ENCODE results near the gene PHACTR3.

Gene PHACTR3

DNA sequence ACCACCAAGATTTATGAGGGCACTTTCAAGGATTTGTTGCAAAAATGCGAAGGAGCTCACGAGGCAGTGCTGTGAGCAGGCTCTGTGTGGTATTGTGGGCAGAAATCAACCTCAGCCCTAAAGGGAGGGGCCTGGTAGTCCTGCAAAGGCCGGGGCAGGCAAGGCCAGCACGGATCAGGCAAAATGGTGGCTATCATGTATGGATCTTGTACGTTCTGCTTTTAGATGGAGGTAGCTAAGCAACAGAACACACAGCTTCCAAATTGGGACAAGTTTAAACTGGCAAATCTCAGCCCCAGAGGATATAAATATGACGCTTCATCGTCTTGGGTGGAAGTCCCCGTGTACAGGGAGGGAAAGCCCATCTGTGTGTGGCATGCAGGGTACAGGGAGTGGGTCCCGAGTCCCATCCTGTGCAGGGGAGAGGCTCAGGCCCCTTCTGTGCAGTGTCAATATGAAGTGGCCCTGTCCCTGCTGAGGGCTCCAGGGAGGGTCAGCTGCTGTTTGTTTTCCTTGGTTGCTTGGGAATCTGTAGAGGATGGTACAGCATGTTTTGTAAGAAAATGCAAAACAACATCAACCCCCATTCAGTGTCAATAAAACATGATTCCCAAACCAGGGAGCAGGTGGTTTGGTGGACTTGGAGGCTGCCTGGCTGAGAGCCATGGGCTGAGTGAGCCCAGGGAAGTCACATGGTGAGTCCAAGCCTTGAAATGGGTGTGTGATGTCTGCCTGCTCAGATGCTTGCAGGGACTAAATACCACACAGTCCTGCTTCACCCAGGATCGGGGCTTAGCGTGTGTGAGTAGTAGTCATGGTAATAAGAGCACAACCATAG is 216.1 kb downstream of the PHACTR3 start:
- no peak for DNase-seq

DNA sequence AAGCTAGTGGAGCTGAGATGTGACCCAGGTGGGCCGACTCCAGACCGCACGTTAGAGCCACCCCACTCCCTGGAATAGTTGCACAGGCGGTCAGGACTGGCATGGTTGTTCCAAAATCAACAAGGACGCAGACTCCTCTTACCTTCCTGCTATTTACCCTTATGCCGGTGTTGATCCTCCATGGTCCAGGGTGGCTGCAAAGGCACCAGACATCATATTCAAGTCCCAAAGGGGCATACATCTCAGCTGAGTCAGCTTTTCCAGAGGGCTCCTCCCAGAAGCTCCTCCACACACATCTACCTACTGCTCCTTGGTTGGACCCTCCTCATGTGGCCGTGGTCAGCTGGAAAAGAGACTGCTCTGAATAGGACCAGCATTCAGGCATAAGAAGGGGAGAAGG is 216.9 kb downstream of the PHACTR3 start:
- no peak for DNase-seq

DNA sequence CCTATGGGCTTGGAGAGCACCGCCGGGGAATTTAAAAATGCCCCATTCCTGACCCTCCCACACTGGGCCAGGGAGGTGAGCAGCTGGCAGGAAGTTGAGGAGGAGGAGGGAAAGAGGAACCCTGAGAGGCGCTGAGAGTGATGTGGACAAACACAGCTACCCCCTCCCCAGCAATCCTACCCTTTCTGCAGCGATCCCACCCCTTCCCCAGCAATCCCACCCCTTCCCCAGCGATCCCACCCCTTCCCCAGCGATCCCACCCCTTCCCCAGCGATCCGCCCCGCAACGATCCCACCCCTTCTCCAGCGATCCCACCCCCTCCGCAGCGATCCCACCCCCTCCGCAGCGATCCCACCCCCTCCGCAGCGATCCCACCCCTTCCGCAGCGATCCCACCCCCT is 217.4 kb downstream of the PHACTR3 start:
- no peak for DNase-seq

DNA sequence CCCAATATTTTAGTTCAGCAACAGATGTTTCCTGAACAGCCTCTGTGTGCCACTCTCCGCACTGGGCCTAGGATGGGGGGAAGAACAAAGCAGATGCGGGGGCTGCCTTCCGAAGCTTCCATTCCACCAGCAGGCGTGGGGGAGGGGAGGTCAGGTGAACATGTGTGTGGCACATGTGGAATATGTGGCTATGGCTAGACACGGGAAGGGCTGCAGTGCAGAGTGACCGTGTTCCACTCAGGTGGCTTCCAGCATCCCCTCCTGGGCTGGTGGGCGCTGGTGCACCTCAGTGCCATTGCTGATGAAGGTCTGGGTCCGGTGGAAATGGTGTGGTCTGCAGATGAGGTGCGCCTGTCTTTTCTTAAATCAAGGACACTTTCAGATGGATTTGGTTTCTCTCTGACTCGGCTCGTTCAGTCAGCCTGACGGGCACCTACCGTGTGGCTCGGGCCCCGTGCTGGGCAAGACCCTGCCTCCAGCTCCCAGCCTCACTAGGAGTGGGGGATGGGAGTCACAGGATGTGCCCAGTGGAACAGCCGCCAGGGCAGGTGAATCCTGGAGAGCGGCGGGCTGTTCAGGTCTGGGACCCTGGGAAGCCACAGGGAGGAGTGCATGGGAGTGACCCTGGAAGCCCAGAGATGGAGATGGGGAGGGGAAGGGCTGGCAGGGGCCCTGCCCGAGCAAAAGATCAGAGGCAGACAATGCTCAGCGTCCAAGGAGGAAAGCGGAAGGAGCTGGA is 218.1 kb downstream of the PHACTR3 start:
- no peak for DNase-seq

DNA sequence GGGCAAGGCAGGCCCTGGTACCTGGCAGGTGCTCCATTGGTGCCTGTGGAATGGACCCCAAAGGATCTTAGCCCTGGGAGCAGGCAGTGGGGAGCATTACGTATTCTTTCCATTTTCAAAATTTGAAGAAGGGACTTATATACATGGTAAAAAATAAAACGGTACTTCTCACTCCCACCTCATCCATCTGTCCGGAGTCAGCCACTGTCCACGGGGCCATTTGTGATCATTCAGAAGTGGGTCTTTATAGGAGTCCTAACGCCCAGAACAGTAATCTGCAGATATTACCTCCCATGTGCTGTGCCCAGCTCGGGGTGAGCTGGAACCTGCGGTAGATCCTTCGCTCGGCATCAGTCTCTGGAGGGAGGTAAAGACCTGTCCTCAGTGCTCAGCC is 218.7 kb downstream of the PHACTR3 start:
- no peak for DNase-seq

DNA sequence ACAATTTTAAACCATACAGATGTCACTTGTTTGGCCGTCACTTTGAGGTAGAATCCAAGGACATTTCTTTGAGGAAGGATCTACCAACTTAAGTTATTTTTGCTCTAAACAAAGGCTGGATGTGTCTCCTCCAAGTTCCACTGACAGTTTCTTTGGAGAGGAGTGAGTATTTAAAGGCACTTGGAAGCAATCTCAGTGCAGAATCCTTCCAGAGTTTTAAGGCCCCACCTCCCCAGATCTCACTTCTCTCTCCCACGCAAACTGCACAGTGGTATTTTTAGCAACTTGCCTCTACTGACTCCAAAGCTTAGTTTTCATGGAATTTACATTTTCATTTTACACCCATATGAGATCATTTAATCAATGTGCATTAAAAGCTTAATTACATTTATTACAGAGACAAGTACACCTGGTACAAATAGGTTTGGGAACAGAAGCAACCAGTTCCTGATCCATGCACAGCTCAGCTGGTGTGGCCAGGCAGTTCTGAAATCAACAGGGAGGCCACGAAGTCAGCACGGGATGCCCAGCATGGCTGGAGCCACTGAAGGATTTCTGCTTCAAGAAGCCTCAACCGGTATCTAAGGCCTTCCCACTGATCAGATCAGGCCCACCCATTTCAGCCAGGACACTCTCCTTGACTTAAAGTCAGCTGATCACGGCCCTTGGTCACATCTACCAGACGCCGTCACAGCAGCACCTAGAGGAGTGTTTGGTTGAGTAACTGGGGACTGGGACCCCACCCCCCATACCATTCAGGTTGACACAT is 219.3 kb downstream of the PHACTR3 start:
- DNase-seq, result no peak

DNA sequence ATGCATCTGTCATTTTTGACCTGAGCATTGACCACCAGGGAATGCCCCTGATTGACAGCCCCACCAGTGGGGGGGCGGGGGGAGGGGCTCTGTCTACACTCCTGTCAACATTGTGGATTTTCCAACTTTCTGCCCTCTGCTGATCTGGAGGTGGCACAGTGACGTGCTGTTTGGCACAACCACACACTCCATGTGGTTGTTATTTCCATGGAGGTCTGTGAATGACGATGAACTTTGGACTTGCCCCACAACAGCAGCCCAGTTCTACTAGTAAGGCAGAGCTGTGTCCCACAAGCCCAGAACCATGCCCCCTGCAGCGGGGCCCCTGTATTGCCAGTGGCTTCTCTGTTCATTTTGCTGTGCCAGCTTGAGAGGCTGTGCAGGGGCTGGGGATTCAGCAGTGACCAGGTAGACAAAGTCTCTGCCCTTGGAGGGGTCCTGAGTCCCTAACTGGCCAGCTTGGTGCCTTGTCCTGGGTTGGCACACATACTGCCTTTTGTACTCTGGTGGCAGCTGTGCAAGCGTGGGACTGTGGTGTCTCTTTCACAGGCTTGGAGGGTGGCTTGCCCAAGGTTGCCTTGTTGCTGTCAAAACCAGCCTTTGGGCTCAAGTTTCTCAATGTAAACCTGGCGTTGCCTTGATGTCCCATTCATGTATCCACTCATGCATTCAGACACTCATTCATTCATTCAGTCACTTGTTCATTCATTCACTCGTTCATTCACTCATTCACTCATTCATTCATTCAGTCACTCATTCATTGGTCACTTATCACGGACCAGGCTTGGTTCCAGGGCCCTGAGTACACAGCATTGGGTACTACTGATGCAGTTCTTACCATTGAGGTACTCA is 220.6 kb downstream of the PHACTR3 start:
- DNase-seq, result no peak

DNA sequence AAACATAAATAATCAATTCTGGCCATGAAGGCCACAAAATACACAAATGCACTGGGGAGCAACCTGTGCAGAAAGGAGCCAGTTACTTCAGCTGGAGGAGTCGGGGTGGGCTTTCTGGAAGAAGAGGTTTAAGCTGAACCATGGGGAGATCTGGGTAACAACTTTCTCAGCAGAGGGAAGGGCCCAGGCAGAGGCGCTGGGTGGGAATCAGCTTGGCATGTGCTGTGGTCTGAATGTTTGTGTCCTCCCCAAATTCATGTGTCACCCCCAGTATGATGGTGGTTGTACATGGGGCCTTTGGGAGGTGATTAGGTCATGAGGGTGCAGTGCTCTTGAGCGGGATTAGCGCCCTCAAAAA is 221.2 kb downstream of the PHACTR3 start:
- no peak for DNase-seq

DNA sequence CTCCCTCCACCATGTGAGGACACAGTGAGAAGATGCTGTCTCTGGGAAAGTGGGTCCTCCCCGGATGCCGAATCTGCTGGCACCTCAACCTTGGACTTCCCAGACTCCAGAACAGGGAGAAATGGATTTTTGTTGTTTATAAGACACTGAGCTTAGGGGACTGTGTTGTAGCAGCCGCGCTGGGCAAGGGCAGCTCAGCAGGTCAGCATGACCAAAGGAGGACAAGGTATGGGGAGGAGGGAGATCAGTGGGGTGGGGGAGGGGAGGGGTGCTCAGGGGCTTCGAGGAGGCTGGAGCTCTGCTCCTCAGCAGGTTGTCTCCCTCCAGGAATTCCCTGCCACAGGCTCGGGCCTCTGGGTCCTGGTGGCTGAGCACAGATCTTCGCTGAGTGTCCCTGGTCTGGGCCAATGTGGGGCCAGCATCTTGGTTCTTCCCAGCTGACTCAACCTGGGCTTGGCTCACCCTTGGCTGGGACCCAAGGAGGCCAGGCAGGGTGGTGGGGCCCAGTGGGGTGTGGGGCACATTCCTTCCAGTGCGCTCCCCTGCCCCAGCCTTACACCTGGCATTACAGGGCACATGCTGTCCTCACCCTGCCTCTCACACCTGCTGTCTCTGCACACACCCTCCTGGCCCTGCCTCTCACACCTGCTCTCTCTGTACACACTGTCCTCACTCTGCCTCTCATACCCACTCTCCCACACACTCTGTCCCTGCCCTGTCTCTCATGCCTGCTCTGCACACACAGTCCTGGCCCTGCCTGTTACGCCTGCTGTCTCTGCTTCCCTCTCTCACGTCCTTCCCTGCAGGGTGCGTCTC is 221.8 kb downstream of the PHACTR3 start:
- DNase-seq, result no peak

DNA sequence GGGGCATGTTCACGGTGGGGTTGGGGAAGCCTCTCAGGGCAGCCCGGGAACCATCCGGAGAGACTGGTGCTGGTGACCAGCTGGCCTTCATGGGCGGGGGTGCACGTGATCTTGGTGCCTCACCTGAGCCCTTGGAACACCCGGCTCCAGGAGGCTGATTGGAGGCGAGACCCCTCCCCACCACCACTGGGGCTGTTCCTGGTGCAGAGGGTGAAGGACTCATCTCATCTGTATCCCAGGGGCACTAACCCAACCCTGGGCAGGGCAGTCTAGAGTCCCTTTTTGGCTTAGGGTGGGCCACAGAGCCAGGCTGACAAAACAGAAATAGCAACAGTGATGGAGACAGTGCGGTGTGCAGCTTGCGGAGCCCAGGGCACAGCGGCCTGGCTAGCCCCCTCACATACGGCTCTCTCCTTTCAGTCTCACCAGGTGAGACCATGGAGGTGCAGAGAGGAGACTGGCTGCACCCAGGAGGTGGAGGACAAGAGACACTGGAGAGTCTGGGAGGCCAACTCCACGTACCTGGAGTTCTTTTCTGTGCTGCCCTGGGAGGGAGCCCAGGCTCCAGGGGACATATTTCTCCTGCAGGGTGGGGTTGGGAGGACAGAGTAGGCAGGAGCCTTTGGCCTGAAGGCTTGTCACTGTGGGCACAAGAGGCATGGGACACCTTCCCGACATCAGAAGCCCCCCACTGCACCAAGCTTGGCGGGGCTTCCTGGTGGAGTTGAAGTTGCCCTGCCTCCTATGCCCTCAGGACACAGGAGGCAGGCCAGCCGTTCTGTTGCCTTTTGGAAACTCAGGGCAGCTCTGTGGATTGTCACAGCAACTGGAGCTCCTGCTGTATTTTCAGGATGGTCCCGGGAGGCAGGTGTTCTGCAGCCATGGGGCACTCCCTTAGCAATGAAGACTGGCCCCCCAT is 223.1 kb downstream of the PHACTR3 start:
- no peak for DNase-seq

DNA sequence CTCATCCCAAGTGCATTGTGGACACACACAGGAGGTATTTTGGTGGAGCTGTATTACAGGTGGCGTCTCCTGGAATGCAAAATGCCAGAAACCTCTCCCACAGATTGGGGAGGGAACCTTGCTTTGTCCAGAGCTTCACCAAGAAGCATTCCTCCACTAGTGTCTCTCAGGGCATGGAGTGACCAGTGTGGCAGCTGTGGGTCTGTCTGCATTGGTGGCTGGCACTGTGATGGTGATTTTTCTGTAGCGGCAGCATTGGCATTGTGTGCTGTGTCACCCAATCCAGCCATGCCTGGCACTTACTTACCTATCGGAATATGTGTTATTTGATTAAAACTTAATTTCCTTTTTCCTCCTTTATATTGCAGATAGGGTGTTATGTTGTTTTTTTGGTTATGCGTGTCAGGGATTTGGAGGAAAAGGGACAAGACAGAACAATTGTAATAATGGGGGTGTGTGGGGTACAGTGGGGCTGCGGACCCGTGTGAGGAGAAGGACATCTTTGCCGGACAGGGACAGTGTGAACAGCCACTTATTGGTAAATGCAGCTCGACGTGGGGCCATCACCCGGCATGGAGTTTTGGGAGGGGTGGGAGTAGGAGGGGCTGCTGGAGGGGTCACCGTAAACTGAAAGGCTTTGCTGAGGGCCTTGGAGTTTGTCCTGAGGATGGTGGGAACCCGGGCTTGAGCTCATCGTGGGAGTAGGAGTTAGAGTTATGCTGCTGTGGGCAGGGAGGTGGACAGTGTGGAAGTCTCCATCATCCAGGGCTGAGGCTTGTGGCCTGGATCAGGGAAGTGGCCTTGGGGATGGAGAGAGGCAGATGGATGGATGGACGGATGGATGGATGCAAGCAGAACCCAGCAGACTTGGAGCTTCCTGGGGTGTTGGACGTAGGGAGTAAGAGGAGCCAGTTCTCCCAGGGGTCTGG is 224.0 kb downstream of the PHACTR3 start:
- DNase-seq, result no peak

DNA sequence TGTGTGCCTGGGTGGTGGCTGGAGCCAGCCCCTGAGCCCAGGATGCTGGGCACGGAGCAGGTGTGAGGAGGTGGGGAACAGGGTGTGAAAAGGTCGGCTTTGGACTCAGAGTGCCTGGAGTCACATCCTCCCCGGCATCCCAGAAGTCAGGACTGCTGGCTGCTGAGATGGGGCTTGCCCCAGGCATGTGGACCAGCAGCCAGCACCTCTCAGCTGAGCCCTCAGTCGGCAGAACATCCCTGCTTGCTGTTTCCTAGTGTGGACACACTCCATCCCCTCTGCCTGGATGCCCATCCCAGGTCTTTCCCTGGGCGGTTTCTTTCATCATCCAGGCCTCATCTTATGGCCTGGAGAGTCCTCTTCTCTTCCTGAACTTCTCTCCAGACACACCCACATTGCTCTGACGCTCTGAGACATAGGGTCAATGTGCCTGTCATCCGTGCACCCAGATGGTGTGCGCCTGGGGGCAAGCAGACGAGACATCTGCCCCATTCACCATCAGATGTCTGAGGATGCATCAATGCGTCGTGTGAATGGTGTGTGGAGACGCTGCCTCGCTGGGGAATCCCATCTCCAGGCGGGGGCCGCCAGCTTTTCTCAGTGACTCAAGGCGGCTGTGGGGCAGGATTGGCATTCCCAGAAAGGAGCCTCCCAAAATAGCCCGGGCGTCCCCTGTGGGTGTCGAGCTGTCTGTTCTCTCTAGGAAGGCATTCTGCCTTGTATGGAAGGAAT is 224.9 kb downstream of the PHACTR3 start:
- no peak for DNase-seq

DNA sequence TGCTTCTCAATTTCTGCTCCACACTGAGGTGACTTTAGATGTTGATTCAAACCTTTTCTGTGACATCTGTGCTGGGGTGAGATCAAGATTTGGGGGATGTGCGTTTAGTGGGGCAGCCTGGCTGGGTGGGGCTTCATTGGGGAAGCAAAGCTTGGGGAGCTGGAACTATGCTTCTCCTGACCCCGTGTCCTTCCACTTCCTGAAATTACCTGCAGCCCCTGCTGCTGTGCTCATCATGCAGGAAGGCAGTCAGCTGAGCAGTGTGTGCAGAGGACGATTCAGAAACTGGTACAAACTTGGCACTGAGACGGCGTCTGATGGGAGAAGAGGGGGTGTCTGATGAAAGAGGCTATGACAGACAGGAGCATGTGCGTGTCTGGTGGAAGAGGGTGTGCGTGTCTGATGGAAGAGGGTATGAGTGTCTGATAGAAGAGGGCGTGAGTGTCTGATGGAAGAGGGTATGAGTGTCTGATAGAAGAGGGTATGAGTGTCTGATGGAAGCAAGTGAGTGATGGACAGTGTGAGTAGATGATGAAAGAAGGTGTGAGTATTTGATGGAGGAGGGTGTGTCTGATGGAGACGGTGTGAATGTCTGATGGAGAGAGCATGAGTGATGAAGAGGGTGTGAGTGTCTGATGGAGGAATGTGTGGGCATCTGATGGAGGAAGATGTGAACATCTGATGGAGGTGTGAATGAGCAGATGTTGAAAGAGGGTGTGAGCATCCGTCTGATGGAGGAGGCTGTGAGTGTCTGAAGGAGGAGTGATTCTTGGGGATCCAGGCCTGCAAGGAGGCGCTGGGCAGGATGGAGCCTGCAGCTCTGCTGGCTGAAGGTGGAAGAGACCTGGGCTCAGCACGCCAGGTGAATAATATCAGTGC is 225.7 kb downstream of the PHACTR3 start:
- no peak for DNase-seq

DNA sequence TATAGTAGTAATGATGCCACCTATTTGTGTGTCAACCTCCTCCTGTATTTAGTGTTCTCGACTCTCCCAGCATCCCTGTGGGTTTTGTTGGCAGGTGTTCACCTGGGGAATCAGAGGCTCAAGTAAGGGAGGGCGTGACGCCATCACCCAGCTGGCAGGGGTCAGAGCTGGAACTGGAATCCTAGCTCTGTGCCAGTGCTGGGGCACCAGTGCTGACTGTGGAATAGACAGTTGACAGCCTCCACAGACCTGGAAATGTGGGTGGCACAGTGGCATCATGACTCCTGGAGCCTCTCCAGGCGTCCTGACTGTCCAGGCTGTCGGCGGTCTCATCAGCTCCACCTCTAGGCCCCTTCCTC is 226.3 kb downstream of the PHACTR3 start:
- no peak for DNase-seq

DNA sequence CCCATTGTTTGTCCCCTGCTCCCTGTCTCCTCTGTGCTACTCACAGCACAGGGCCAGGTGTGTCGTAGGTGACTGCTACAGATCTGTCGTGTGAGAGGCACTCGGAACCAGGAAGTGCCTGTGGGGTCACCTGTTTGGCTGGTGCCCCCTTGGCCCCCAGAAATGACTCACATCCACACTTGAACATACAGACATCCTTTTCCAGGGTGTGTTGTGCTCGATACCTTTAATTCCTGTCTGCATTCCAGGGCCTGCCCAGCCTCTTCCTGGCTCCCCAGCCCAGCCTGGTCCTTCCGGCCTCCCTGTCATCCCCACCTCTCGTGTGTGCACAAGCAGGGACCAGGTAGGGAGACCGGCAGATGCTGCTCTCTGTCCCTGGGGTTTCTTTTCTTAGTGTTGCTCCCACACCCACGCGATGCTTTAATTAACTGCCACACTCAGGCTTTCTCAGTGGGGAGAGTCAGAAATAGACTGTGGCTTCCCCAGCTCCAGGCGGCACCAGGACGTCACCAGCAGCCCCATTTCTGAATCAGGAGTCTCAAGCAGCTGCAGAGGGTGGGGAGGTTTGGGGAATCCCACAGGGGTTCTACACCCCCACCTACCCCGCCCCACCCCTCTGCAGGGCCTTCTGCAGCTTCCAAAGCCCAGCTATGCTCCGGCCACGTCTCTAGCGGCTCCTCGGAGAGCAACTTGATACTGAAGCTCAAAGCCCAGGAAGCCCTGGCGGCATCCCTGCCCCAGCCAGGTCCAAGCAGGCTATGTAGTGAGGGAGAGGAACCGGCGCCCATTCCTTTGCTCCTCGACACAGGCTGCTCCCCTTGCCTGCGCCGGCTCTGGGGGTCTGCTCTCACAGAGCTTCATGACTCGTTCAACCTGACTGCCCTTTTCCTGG is 226.9 kb downstream of the PHACTR3 start:
- DNase-seq, result no peak

DNA sequence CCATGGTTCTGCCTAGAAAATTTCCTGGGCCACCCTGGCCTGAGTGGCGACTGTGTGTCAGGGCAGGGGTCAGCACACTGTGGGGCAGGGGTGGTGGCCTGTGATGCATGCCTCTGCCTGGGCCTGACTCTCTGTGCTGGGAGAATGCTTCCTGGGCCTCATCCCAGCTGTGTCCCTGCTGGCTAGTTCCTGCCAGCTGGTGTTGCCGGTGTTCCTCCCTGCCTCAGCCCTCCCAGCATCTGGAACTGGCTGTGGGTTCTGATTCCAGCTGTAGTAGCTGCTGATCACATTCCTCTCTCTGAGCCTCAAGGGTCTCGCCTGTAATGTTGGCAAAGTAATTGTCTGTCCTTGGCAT is 227.6 kb downstream of the PHACTR3 start:
- DNase-seq, result no peak
